ENCODE measurements around the gene ENTPD2.

The ENTPD2 gene

DNA sequence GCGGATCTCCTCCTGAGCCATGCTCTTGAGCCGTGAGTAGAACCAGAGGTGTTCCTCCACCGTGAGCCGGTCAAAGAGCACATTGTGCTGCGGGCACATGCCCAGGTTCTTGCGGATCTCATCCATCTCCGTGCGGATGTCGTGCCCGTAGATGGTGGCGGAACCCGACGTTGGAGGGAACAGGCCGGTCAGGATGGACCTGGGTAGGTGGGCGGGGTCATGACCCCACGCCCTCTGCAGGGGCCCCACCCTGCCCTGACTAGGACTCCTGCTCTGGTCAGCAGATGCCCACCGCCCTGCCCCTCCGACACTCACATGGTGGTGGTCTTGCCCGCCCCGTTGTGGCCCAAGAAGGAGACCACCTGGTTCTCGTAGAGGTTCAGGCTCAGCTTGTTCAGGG is 37.9 kb downstream of the ENTPD2 start:
- TF ChIP-seq, protein P1, sequence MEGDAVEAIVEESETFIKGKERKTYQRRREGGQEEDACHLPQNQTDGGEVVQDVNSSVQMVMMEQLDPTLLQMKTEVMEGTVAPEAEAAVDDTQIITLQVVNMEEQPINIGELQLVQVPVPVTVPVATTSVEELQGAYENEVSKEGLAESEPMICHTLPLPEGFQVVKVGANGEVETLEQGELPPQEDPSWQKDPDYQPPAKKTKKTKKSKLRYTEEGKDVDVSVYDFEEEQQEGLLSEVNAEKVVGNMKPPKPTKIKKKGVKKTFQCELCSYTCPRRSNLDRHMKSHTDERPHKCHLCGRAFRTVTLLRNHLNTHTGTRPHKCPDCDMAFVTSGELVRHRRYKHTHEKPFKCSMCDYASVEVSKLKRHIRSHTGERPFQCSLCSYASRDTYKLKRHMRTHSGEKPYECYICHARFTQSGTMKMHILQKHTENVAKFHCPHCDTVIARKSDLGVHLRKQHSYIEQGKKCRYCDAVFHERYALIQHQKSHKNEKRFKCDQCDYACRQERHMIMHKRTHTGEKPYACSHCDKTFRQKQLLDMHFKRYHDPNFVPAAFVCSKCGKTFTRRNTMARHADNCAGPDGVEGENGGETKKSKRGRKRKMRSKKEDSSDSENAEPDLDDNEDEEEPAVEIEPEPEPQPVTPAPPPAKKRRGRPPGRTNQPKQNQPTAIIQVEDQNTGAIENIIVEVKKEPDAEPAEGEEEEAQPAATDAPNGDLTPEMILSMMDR (IDR thresholded peaks at IDR 0.05; ENCODE audit: low read depth, low read length), result no peak
- peaks cover 37% of the 10 kb centered on the region for H3K36me3 ChIP-seq
- no peaks in the 10 kb centered on the region for H3K9me3 ChIP-seq (ENCODE audit: severe bottlenecking)

DNA sequence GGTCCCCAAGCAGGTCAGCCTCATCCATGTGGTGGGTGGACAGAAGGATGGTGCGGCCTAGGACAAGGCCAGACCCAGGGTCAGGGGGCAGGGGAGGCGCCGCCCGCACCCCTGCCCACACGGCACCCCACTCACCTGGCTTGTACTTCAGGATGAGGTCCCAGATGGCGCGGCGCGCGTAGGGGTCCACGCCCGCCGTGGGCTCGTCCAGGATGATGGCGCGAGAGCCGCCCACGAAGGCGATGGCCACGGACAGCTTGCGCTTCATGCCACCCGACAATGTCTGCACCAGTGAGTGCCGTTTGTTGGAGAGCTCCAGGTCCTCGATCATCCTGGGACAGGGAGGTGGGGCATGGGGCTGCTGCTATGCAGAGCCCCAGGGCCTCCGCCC is 38.3 kb downstream of the ENTPD2 start:
- Histone ChIP-seq H3K4me3 (ENCODE audit: low read depth, low read length) (no peak overlapping the region), H3K27ac (no peak overlapping the region), H3K36me3 (peaks cover 37% of the 10 kb centered on the region), H3K27me3 (ENCODE audit: insufficient read depth, low read depth, severe bottlenecking) (no peaks in the 10 kb centered on the region), H3K9me3 (ENCODE audit: severe bottlenecking) (no peaks in the 10 kb centered on the region)
- TF ChIP-seq, protein P1 (IDR thresholded peaks at IDR 0.05; ENCODE audit: low read depth, low read length), result no peak
- DNase-seq, result no peak

More for the DNA sequence above, 37.9 kb downstream of the ENTPD2 start:
- Histone ChIP-seq H3K27me3 (ENCODE audit: insufficient read depth, low read depth, severe bottlenecking) (no peaks in the 10 kb centered on the region), H3K4me3 (ENCODE audit: low read depth, low read length) (no peak overlapping the region), H3K27ac (no peak overlapping the region)
- no peak for DNase-seq

DNA sequence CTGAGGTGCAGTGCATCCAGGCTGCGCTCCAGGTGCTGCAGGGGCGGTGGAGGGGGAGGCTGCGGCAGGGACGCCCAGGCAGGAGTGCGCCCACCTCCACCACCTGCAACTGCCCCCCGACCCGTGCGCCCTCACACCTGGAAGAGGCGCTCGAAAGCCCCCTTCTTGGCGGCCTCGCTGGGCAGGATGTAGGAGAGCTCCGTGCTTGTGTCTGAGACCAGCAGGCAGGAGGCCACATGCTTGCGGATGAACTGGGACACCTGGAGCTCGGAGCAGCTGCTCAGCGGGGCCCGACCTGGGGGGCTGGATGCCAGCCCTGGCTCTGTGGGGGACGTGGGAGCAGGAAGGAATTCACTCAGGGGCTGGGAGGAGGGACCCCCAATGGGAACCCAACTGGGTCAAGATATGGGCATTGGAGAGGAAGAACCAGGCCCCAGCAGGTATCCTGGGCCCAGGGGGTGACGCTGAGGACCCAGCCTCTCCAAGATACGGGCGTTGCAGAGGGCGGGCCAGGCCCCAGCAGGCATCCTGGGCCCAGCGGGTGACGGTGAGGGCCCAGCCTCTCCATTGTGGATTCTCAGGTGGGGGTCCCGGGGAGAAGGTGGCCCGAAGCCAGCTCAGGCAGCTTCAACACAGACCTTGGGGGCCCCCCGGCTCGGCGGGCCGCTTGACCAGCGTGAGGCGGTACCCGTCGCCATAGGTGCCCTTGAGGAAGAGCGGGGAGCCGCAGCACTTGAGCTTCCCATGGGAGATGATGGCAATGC is 38.9 kb downstream of the ENTPD2 start:
- Histone ChIP-seq H3K36me3 (peaks cover 37% of the 10 kb centered on the region), H3K4me3 (ENCODE audit: low read depth, low read length) (no peak overlapping the region), H3K27ac (no peak overlapping the region), H3K27me3 (ENCODE audit: insufficient read depth, low read depth, severe bottlenecking) (no peaks in the 10 kb centered on the region), H3K9me3 (ENCODE audit: severe bottlenecking) (no peaks in the 10 kb centered on the region)
- DNase-seq, result no peak
- TF ChIP-seq, protein P1 (IDR thresholded peaks at IDR 0.05; ENCODE audit: low read depth, low read length), result no peak

DNA sequence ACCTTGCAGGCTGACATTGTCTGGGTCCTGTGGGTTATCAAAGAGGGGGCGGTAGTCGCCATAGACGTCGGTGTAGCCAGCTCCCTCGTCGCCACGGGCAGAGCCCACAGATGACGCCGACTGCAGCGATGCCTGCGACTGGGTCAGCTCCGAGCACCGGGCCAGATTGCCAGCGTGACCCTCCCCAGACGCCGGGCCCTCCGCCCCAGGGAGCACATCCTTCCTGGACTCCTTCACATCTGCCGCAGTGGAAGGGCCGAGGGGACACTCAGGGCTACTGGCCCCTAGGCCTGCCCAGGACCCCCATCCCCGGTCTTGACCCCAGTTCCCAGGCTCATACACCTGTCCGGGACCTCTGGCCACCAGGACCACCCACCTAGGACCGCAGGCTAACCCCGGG is 39.7 kb downstream of the ENTPD2 start:
- Histone ChIP-seq H3K9me3 (ENCODE audit: severe bottlenecking) (no peaks in the 10 kb centered on the region), H3K27me3 (ENCODE audit: insufficient read depth, low read depth, severe bottlenecking) (no peaks in the 10 kb centered on the region), H3K4me3 (ENCODE audit: low read depth, low read length) (no peak overlapping the region), H3K36me3 (peaks cover 43% of the 10 kb centered on the region), H3K27ac (no peak overlapping the region)
- TF ChIP-seq, protein P1 (IDR thresholded peaks at IDR 0.05; ENCODE audit: low read depth, low read length), result no peak
- no peak for DNase-seq

DNA sequence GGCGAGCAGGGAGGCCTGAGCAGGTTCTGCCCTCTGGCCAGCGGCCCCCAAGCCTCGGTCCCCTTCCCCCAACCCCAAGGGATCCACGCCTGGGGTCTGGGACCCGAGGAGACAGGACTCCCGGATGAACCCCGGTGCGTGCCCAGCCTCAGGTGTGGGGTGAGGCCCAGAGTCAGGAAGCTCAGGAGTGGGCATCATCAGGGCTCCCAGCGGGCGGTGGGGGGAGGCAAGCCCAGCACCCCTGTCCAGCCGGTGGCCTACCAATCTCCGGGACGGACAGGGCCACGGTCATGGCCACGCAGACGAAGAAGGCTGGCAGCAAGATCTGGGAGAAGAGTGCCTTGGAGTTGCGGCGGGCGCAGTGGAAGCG is 40.3 kb downstream of the ENTPD2 start:
- no peaks in the 10 kb centered on the region for H3K9me3 ChIP-seq (ENCODE audit: severe bottlenecking)
- no peak overlapping the region for H3K27ac ChIP-seq
- H3K4me3 ChIP-seq (ENCODE audit: low read depth, low read length), result no peak overlapping the region
- no peak for DNase-seq
- TF ChIP-seq, protein P1 (IDR thresholded peaks at IDR 0.05; ENCODE audit: low read depth, low read length), result no peak
- H3K27me3 ChIP-seq (ENCODE audit: insufficient read depth, low read depth, severe bottlenecking), result no peaks in the 10 kb centered on the region
- H3K36me3 ChIP-seq, result peaks cover 43% of the 10 kb centered on the region

Measured in WERI-Rb-1 (cell line).